ENCODE results near the gene MIAT.

MIAT gene

GRCh38 chr22:26656891-26657851 is at the start of gene MIAT:
MIAT (plus strand) TSS chr22:26657588.
- Histone ChIP-seq H3K4me2 (peak within 1 kb of the TSS; percentile 83), H3K36me3 (ENCODE audit: insufficient read depth) (no peaks in the 10 kb centered on the region; the same call in 1 of the 2 replicates), H3K79me2 (ENCODE audit: insufficient read depth, low read depth) (peaks cover 45% of the 10 kb centered on the region), H4K20me1 (ENCODE audit: insufficient read depth) (no peaks in the 10 kb centered on the region), H3K4me1 (ENCODE audit: low read depth, poor library complexity, severe bottlenecking) (peaks cover 36% of the 10 kb centered on the region), H3K9ac (peak within 1 kb of the TSS; percentile 65), H2AFZ (ENCODE audit: low read depth) (peak within 1 kb of the TSS; percentile 74; the same call in 1 of the 2 replicates), H3K27ac (peak within 1 kb of the TSS; percentile 83), H3K4me3 (IDR thresholded peaks at IDR 0.05; ENCODE audit: insufficient read depth, low read depth, low read length) (peak within 1 kb of the TSS; percentile 34), H3K27me3 (ENCODE audit: insufficient read depth, low read depth) (no peaks in the 10 kb centered on the region)
- TF ChIP-seq CTCF (conservative IDR thresholded peaks at IDR 0.05; ENCODE audit: low read depth, low read length) = no peak

- Histone ChIP-seq H3K27ac (no peak overlapping the region; the same call in 1 of the 2 replicates), H3K4me2 (no peak overlapping the region), H4K20me1 (ENCODE audit: insufficient read depth) (no peaks in the 10 kb centered on the region), H3K9ac (no peak overlapping the region), H2AFZ (ENCODE audit: low read depth) (no peak overlapping the region), H3K4me1 (ENCODE audit: low read depth, poor library complexity, severe bottlenecking) (peaks cover 66% of the 10 kb centered on the region), H3K4me3 (IDR thresholded peaks at IDR 0.05; ENCODE audit: insufficient read depth, low read depth, low read length) (no peak overlapping the region), H3K27me3 (ENCODE audit: insufficient read depth, low read depth) (no peaks in the 10 kb centered on the region), H3K36me3 (ENCODE audit: insufficient read depth) (no peaks in the 10 kb centered on the region), H3K79me2 (ENCODE audit: insufficient read depth, low read depth) (no peaks in the 10 kb centered on the region)
- no peak for TF ChIP-seq CTCF (conservative IDR thresholded peaks at IDR 0.05; ENCODE audit: low read depth, low read length)
Measured at GRCh38 chr22:26608129-26608528, 49.3 kb upstream of the MIAT start.

- Histone ChIP-seq H4K20me1 (ENCODE audit: insufficient read depth) (no peaks in the 10 kb centered on the region), H3K4me2 (peak overlapping the region; percentile 55), H3K9ac (no peak overlapping the region), H2AFZ (ENCODE audit: low read depth) (no peak overlapping the region), H3K27ac (peak overlapping the region; percentile 83; the same call in 1 of the 2 replicates), H3K4me1 (ENCODE audit: low read depth, poor library complexity, severe bottlenecking) (peaks cover 73% of the 10 kb centered on the region), H3K79me2 (ENCODE audit: insufficient read depth, low read depth) (no peaks in the 10 kb centered on the region), H3K36me3 (ENCODE audit: insufficient read depth) (no peaks in the 10 kb centered on the region), H3K27me3 (ENCODE audit: insufficient read depth, low read depth) (no peaks in the 10 kb centered on the region), H3K4me3 (IDR thresholded peaks at IDR 0.05; ENCODE audit: insufficient read depth, low read depth, low read length) (no peak overlapping the region)
- TF ChIP-seq CTCF (conservative IDR thresholded peaks at IDR 0.05; ENCODE audit: low read depth, low read length) = no peak
Measured at GRCh38 chr22:26609287-26609686, 48.1 kb upstream of the MIAT start.

- Histone ChIP-seq H2AFZ (ENCODE audit: low read depth) (0 out of 2 replicates have a peak overlapping the region, but pooled peaks have one; percentile 4), H3K27me3 (ENCODE audit: insufficient read depth, low read depth) (no peaks in the 10 kb centered on the region), H3K27ac (peak overlapping the region; percentile 83), H3K9ac (peak overlapping the region; percentile 36; the same call in 1 of the 2 replicates), H3K79me2 (ENCODE audit: insufficient read depth, low read depth) (no peaks in the 10 kb centered on the region), H3K36me3 (ENCODE audit: insufficient read depth) (no peaks in the 10 kb centered on the region), H3K4me1 (ENCODE audit: low read depth, poor library complexity, severe bottlenecking) (peaks cover 81% of the 10 kb centered on the region), H3K4me2 (peak overlapping the region; percentile 55), H3K4me3 (IDR thresholded peaks at IDR 0.05; ENCODE audit: insufficient read depth, low read depth, low read length) (no peak overlapping the region), H4K20me1 (ENCODE audit: insufficient read depth) (no peaks in the 10 kb centered on the region)
- no peak for TF ChIP-seq CTCF (conservative IDR thresholded peaks at IDR 0.05; ENCODE audit: low read depth, low read length)
Measured at GRCh38 chr22:26610072-26610958, 47.1 kb upstream of the MIAT start.
